Activated gamma-delta T cell treated with Interleukin-2 at 50 U/mL for 16 hours (primary cell): ENCODE results near the gene ZBTB7C.

ENCODE experiments used
- DNase-seq: peaks from one replicate; pipeline ENCODE4 v3.0.0-alpha.2; 2020

Gene ZBTB7C

GRCh38 chr18:48320639-48320945, 88.6 kb downstream of the ZBTB7C start:
- no peak for DNase-seq

- DNase-seq: no peak
These were observed 89.2 kb downstream of the ZBTB7C start for GRCh38 chr18:48319801-48320638.

- DNase-seq: no peak
These were observed 90.7 kb downstream of the ZBTB7C start for GRCh38 chr18:48318436-48318835.

- DNase-seq: no peak
These were observed 91.3 kb downstream of the ZBTB7C start for GRCh38 chr18:48317781-48318381.

GRCh38 chr18:48316177-48316576, 93.0 kb downstream of the ZBTB7C start:
- DNase-seq: no peak

GRCh38 chr18:48314690-48315089, 94.5 kb downstream of the ZBTB7C start:
- no peak for DNase-seq

GRCh38 chr18:48313792-48314191, 95.4 kb downstream of the ZBTB7C start:
- no peak for DNase-seq

GRCh38 chr18:48312066-48312465, 97.1 kb downstream of the ZBTB7C start:
- no peak for DNase-seq

- no peak for DNase-seq
These were observed 98.2 kb downstream of the ZBTB7C start for GRCh38 chr18:48310999-48311398.

GRCh38 chr18:48310353-48310752, 98.8 kb downstream of the ZBTB7C start:
- DNase-seq: no peak

- no peak for DNase-seq
These were observed 100.2 kb downstream of the ZBTB7C start for GRCh38 chr18:48308755-48309575.

- DNase-seq: no peak
These were observed 101.1 kb downstream of the ZBTB7C start for GRCh38 chr18:48308027-48308635.

GRCh38 chr18:48306838-48307237, 102.3 kb downstream of the ZBTB7C start:
- no peak for DNase-seq

- DNase-seq: no peak
These were observed 104.1 kb downstream of the ZBTB7C start for GRCh38 chr18:48304906-48305693.

- no peak for DNase-seq
These were observed 105.3 kb downstream of the ZBTB7C start for GRCh38 chr18:48303883-48304282.

GRCh38 chr18:48302736-48303135, 106.4 kb downstream of the ZBTB7C start:
- no peak for DNase-seq

- no peak for DNase-seq
These were observed 108.7 kb downstream of the ZBTB7C start for GRCh38 chr18:48300463-48300961.

GRCh38 chr18:48297139-48297538, 112.0 kb downstream of the ZBTB7C start:
- DNase-seq: no peak

GRCh38 chr18:48296581-48296980, 112.6 kb downstream of the ZBTB7C start:
- DNase-seq: no peak

- DNase-seq: no peak
These were observed 113.4 kb downstream of the ZBTB7C start for GRCh38 chr18:48295586-48296311.

GRCh38 chr18:48294899-48295585, 114.1 kb downstream of the ZBTB7C start:
- no peak for DNase-seq
